Coronary artery (tissue), 2 donors: ENCODE results near the gene PRSS56.

Source experiments
- DNase-seq: peaks from one replicate; pipeline ENCODE4 v3.0.0-alpha.2; 2017; ENCODE audit warnings: low spot score
- H3K27ac ChIP-seq, 2 donors: fragments of 200-600 bp; sonication (generic); one replicate each; pipeline ENCODE4 v1.5.1; 2016 to 2019
- H3K4me3 ChIP-seq: fragments of 200-600 bp; sonication (generic); 2 replicates; pipeline ENCODE4 v1.5.1; 2016; ENCODE audit warnings: mild to moderate bottlenecking, moderate library complexity
- CTCF ChIP-seq: fragments of 200-600 bp; sonication (generic); IDR thresholded peaks from one replicate; pipeline ENCODE4 v1.5.1; 2019; ENCODE audit warnings: antibody characterized with exemption

PRSS56 gene

GRCh38 chr2:232488097-232488711 lies 32.0 kb upstream of the PRSS56 start:
- no peak for DNase-seq
- H3K27ac ChIP-seq = no peak overlapping the region
- TF ChIP-seq CTCF = no peak
- H3K4me3 ChIP-seq = no peak overlapping the region

GRCh38 chr2:232488721-232489300 lies 31.4 kb upstream of the PRSS56 start:
- no peak for DNase-seq

GRCh38 chr2:232489516-232490220 lies 30.5 kb upstream of the PRSS56 start:
- TF ChIP-seq CTCF = no peak
- DNase-seq = no peak
- H3K27ac ChIP-seq = no peak overlapping the region
- H3K4me3 ChIP-seq = no peak overlapping the region

More at GRCh38 chr2:232488721-232489300, 31.4 kb upstream of the PRSS56 start:
- H3K4me3 ChIP-seq = no peak overlapping the region
- TF ChIP-seq CTCF = no peak
- H3K27ac ChIP-seq = no peak overlapping the region

- no peak for DNase-seq
- TF ChIP-seq CTCF = no peak
- no peak overlapping the region for H3K4me3 ChIP-seq
- H3K27ac ChIP-seq = no peak overlapping the region
Measured at GRCh38 chr2:232490221-232491138, 29.7 kb upstream of the PRSS56 start.

- no peak overlapping the region for H3K27ac ChIP-seq
- no peak overlapping the region for H3K4me3 ChIP-seq
- TF ChIP-seq CTCF = no peak
- DNase-seq = no peak
Measured at GRCh38 chr2:232491139-232491780, 28.9 kb upstream of the PRSS56 start.

- no peak overlapping the region for H3K4me3 ChIP-seq
- H3K27ac ChIP-seq = no peak overlapping the region
- DNase-seq = no peak
- TF ChIP-seq CTCF = no peak
Measured at GRCh38 chr2:232492236-232492848, 27.8 kb upstream of the PRSS56 start.
